Nephron (organoid): Measurements from ENCODE around the gene ZNRF2.
"Not testable (repeated sequence)": the region's sequence is repeated elsewhere in the genome, so short reads cannot be mapped to it uniquely, and the experiment has no call there.

ENCODE experiments used
- H3K27ac Mint-ChIP-seq, 3 experiments: 2 replicates each; pipeline ENCODE4 v1.8.0; 2020; ENCODE audit warnings: mixed read lengths in 3 of 3, mild to moderate bottlenecking in 2 of 3, moderate library complexity in 1 of 3
- H3K27me3 Mint-ChIP-seq: 2 replicates; pipeline ENCODE4 v1.8.0; 2021; ENCODE audit warnings: low read depth, mild to moderate bottlenecking, moderate library complexity, mixed read lengths
- H3K36me3 Mint-ChIP-seq: 2 replicates; pipeline ENCODE4 v1.8.0; 2020; ENCODE audit warnings: low read depth, mixed read lengths
- H3K4me1 Mint-ChIP-seq: 2 replicates; pipeline ENCODE4 v1.8.0; 2020; ENCODE audit warnings: mixed read lengths
- H3K4me3 Mint-ChIP-seq, 3 experiments: 2 replicates each; pipeline ENCODE4 v1.8.0; 2020; ENCODE audit warnings: mild to moderate bottlenecking in 3 of 3, mixed read lengths in 3 of 3, moderate library complexity in 2 of 3
- H3K9me3 Mint-ChIP-seq: 2 replicates; pipeline ENCODE4 v1.8.0; 2020; ENCODE audit warnings: mixed read lengths
- TF ChIP-seq, protein P1 (sequence below), 3 experiments: fragments of 200-600 bp; sonication (generic); IDR thresholded peaks; one replicate each; pipeline ENCODE4 v1.5.0; 2021; ENCODE audit warnings: antibody characterized with exemption in 3 of 3; ENCODE audit not compliant: unreplicated experiment in 3 of 3

The ZNRF2 gene

DNA sequence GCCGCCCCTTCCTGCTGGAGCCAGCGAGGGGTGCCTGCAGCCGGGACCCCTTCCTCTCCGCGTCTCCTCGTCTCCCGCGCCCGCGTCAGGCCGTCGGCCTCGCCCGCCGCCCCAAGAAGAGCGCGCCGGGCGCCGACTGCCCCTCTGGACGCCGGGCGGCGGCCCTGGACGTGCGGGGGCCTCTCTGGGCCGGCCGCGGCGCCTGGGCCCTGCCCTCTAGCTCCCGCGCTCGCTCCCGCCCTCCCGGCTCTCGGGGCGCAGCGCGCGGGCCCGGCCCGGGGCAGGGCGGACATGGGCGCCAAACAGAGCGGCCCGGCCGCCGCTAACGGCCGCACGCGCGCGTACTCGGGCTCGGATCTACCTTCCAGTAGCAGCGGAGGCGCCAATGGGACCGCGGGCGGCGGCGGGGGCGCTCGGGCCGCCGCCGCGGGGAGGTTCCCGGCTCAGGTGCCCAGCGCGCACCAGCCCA lies 704 bp downstream of the ZNRF2 start:
- Mint-ChIP-seq H3K9me3 (no peaks in the 10 kb centered on the region), H3K27ac (no peak overlapping the region), H3K36me3 (no peaks in the 10 kb centered on the region), H3K4me1 (peaks cover 36% of the 10 kb centered on the region), H3K4me3 (peak overlapping the region; percentile 83 to 89 (median 88)), H3K27me3 (no peaks in the 10 kb centered on the region)
- TF ChIP-seq, protein P1, sequence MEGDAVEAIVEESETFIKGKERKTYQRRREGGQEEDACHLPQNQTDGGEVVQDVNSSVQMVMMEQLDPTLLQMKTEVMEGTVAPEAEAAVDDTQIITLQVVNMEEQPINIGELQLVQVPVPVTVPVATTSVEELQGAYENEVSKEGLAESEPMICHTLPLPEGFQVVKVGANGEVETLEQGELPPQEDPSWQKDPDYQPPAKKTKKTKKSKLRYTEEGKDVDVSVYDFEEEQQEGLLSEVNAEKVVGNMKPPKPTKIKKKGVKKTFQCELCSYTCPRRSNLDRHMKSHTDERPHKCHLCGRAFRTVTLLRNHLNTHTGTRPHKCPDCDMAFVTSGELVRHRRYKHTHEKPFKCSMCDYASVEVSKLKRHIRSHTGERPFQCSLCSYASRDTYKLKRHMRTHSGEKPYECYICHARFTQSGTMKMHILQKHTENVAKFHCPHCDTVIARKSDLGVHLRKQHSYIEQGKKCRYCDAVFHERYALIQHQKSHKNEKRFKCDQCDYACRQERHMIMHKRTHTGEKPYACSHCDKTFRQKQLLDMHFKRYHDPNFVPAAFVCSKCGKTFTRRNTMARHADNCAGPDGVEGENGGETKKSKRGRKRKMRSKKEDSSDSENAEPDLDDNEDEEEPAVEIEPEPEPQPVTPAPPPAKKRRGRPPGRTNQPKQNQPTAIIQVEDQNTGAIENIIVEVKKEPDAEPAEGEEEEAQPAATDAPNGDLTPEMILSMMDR (IDR thresholded peaks at IDR 0.05; ENCODE audit: unreplicated experiment in 3 of 3): no peak

DNA sequence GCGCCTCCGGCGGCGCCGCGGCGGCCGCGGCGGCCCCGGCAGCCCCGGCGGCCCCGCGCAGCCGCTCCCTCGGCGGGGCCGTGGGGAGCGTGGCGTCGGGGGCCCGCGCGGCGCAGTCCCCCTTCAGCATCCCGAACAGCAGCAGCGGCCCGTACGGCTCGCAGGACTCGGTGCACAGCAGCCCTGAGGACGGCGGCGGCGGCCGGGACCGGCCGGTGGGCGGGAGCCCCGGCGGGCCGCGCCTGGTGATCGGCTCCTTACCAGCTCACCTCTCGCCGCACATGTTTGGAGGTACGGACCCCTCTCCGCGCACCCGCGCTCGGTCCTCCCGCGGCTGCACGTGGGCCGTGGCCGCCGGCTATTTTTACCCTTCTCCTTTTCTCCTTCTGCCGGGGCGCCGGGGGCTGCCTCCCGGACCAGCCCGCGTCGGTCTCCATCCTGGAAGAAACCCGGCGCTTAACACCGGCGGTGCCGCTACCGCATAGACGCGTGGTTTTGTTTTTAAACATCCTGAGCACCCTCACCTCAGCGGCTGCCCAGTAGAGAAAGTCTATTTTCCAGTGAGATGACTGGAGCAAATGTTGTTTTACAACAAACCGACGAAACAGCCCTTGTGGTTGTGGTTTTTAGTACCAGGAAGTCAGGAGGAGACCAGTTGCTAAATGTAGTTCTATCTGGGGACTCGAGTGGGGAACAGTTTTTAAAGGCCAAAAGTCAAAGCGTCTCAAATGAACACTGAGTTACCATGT lies 1.3 kb downstream of the ZNRF2 start:
- Mint-ChIP-seq H3K4me3 (peak overlapping the region; percentile 92 to 99 (median 98)), H3K4me1 (peaks cover 36% of the 10 kb centered on the region), H3K9me3 (no peaks in the 10 kb centered on the region), H3K27ac (peak overlapping the region; percentile 65 to 87 (median 86)), H3K36me3 (no peaks in the 10 kb centered on the region), H3K27me3 (no peaks in the 10 kb centered on the region)
- TF ChIP-seq, protein P1 (IDR thresholded peaks at IDR 0.05; ENCODE audit: unreplicated experiment in 3 of 3): no peak

DNA sequence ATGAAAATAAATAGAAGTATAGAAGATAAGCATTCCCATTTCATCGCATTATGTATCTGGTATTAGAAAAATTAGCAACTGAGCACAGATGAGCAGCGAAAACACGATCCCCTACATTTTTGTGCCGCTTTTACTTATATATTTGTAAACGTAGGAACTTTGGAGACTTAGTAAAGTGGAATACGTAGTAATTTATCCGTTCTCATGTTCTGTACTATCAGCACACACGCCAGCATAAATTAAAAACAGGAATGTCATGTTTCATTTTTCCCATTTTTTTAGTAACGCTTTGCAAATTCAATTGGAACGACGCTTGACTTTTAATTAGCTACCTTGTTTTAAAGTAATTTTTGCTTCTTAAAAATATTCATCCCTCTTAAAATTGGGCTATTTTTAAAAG lies 2.4 kb downstream of the ZNRF2 start:
- no peaks in the 10 kb centered on the region for H3K27me3 Mint-ChIP-seq
- H3K9me3 Mint-ChIP-seq: peaks cover 8% of the 10 kb centered on the region
- H3K4me1 Mint-ChIP-seq: peaks cover 36% of the 10 kb centered on the region
- TF ChIP-seq, protein P1 (IDR thresholded peaks at IDR 0.05; ENCODE audit: unreplicated experiment in 3 of 3): no peak
- peaks cover 3% of the 10 kb centered on the region for H3K36me3 Mint-ChIP-seq
- H3K4me3 Mint-ChIP-seq: peak overlapping the region; percentile 92 to 99 (median 98)
- peak overlapping the region; percentile 65 to 87 (median 86) for H3K27ac Mint-ChIP-seq

DNA sequence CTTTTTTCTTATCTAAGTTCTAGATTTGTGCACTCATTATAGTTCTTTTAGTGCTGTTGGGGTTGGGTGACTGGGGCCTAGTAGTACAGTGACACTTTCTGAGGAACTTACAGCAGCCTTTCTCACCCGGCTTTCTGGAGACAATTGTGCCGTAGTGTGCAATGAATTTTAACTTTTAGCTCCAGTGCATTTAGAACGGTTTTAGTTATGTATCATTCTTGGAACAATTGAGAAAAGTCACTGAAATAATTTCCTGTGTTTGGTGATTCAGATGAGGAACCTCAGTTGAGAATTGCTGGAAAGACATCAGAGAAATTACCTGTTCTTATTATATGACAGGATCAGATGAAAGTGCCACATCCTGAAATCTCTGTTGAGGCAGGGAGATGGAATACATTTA lies 3.2 kb downstream of the ZNRF2 start:
- H3K4me1 Mint-ChIP-seq: peaks cover 36% of the 10 kb centered on the region
- peak overlapping the region; percentile 51 to 77 (median 66) for H3K4me3 Mint-ChIP-seq
- not testable (repeated sequence) for H3K27me3 Mint-ChIP-seq, H3K27ac Mint-ChIP-seq, H3K36me3 Mint-ChIP-seq
- H3K9me3 Mint-ChIP-seq: peaks cover 11% of the 10 kb centered on the region

DNA sequence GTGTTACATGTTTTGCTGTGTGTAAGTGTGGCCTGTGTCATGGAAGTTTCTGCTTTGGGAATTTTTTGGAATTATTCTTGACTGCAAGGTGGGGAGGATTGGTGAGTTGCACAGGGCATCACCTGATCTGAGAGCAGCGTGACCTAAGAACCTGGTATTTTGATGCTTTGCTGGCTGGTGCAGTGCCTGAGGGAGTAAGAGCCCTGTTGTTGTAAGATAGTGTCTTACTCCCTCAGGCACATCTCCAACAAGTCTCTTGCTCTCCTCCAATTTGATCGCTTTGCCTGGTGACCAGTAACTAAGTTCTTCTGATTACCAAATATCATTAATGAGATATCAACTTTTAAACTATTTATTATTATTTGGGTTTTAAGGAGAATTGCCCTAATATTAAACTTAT lies 5.2 kb downstream of the ZNRF2 start:
- not testable (repeated sequence) for H3K36me3 Mint-ChIP-seq, H3K27ac Mint-ChIP-seq, H3K27me3 Mint-ChIP-seq
- H3K9me3 Mint-ChIP-seq: peaks cover 14% of the 10 kb centered on the region
- peak overlapping the region in 2 of 3 experiments; percentile 12 to 16 for H3K4me3 Mint-ChIP-seq
- peaks cover 32% of the 10 kb centered on the region for H3K4me1 Mint-ChIP-seq

DNA sequence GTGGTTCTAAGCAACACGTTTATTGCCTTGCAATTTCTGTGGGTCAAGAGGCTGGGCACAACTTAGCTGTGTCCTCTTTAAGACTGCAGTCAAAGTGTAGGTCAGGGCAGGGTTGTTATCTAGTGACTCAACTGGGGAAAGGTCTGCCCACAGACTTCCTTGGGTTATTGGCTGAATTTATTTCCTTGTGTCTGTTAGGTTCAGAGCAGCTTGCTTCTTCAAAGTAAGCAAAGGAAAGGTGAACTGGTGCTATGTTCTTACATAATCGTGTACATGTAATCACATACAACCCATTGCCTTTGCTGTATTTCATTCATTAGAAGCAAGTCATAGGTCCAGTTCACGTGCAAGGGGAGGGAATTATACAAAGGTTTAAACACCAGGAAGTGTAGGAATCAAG lies 5.9 kb downstream of the ZNRF2 start:
- peaks cover 14% of the 10 kb centered on the region for H3K9me3 Mint-ChIP-seq
- H3K27me3 Mint-ChIP-seq, H3K36me3 Mint-ChIP-seq, H3K27ac Mint-ChIP-seq: not testable (repeated sequence)
- peak overlapping the region in 1 of 3 experiments; percentile 44 for H3K4me3 Mint-ChIP-seq
- H3K4me1 Mint-ChIP-seq: peaks cover 32% of the 10 kb centered on the region

DNA sequence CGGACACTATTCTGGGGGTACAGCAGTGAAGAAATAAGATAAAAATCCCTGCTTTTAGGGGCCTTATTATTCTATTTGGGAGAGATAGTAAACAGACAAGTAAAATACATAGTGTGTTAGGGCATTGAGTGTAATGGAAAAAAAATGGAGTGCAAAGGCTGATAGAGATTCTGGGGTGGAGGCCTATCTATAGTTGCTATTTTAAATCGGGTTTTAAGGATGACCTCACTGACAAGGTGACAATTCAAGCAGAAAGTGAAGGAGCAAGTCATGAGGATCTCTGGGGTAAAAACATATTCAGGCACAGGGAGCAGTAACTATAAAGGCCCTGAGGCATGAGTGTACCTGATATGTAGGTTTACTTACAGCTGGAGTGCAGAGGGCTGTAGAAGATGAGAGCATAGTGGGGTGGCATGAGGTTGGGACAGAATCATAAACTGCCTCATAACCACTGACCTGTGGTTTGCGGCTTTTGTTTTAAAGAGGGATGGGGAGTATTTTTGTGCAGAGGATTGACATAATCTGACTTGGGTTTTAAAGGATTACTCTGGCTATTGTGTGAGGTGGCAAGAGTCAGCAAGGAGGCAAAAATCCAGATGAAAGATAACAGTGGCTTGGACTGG lies 8.1 kb downstream of the ZNRF2 start:
- H3K27ac Mint-ChIP-seq, H3K36me3 Mint-ChIP-seq, H3K4me3 Mint-ChIP-seq, H3K27me3 Mint-ChIP-seq: not testable (repeated sequence)
- peaks cover 16% of the 10 kb centered on the region for H3K4me1 Mint-ChIP-seq
- peaks cover 14% of the 10 kb centered on the region for H3K9me3 Mint-ChIP-seq

DNA sequence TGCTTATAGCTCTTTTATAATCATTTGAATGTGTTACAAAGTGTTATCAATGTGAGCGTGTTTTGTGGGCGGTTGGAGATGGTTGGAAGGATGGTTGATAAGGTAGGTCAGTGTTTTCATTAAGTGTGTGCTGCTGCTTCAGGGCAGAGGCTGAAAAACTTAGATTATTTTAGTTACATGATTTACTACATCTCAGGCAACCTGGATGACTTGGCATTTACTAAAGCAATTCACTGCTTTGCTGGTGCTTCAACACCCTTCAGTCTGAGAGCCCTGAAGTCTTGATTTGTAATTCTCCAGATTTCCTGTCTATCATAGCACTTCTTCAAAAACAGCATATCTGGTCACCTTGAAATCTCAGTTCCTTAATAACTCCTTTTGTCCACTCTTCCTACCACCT lies 11.9 kb downstream of the ZNRF2 start:
- not testable (repeated sequence) for H3K9me3 Mint-ChIP-seq, H3K36me3 Mint-ChIP-seq

DNA sequence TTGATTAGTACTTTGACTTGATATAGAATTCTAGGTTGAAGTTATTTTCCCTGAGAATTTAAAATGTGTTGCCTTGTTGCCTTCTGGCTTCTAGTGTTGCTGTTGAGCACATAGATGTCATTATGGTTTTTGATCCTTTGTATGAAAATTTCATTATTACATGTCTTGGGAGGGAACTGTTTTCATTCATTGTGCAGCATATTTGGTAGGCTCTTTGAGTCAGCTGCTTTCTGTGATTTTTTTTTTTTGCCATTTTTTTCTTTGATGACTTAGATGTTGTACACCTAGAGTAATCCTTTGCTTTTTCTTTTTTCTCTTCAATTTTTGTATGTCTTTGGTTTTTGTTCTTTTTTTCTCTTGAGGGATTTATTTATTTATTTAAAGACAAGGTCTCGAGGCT lies 13.1 kb downstream of the ZNRF2 start:
- not testable (repeated sequence) for H3K36me3 Mint-ChIP-seq, H3K4me3 Mint-ChIP-seq, H3K27ac Mint-ChIP-seq, H3K9me3 Mint-ChIP-seq, H3K27me3 Mint-ChIP-seq
- H3K4me1 Mint-ChIP-seq: peaks cover 12% of the 10 kb centered on the region

More for the DNA sequence above, 11.9 kb downstream of the ZNRF2 start:
- H3K27ac Mint-ChIP-seq, H3K27me3 Mint-ChIP-seq, H3K4me3 Mint-ChIP-seq: not testable (repeated sequence)
- H3K4me1 Mint-ChIP-seq: peaks cover 10% of the 10 kb centered on the region

DNA sequence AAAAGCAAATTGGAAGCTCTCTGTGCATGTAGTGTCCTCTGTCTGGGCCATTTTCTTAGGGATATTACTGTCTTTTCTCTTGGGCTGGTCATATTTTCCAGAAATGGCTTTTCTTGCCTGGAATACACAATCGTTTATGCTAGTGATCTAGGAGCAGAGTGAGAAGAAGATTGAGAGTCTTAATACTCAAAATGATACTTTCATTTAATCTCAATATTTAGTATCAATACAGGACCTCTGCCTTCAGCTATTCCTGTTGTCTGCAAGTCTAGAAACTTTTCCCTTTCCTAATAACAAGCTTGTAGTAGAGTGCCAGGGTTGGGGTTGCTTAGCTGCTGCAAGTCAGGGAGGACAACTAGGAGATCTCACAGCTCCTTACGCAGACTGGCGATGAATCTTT lies 14.0 kb downstream of the ZNRF2 start:
- peaks cover 15% of the 10 kb centered on the region for H3K4me1 Mint-ChIP-seq
- not testable (repeated sequence) for H3K27me3 Mint-ChIP-seq, H3K36me3 Mint-ChIP-seq, H3K9me3 Mint-ChIP-seq, H3K27ac Mint-ChIP-seq, H3K4me3 Mint-ChIP-seq
